Vagina (tissue), 2 donors: Measurements from ENCODE around the gene CTSL. TPM values are rescaled to one million over a fixed set of nuclear protein-coding genes. Genes with fewer than 3 reads are reported as not detected.

Experiments used
- DNase-seq, 2 donors: peaks; one replicate each; pipeline ENCODE4 v3.0.0-alpha.2; 2017; ENCODE audit errors: extremely low spot score in 2 of 2
- H3K27ac ChIP-seq: fragments of 200-600 bp; sonication (generic); one replicate; pipeline ENCODE4 v1.5.1; 2019
- H3K27me3 ChIP-seq: fragments of 200-600 bp; sonication (generic); one replicate; pipeline ENCODE4 v1.5.1; 2019
- H3K36me3 ChIP-seq, 2 donors: fragments of 200-600 bp; sonication (generic); one replicate each; pipeline ENCODE4 v1.5.1; 2017 to 2019
- H3K4me1 ChIP-seq: fragments of 200-600 bp; sonication (generic); one replicate; pipeline ENCODE4 v1.5.1; 2019
- H3K4me3 ChIP-seq, 2 donors: fragments of 200-600 bp; sonication (generic); 1 replicate in 1 of 2; 2 replicates in 1 of 2; pipeline ENCODE4 v1.5.1; 2016 to 2019
- H3K9me3 ChIP-seq: fragments of 200-600 bp; sonication (generic); one replicate; pipeline ENCODE4 v1.5.1; 2019
- POLR2A ChIP-seq, 2 donors: fragments of 450-650 bp; IDR thresholded peaks; one replicate each; pipeline ENCODE4 v1.6.1; 2017; ENCODE audit warnings: antibody characterized with exemption in 2 of 2, mild to moderate bottlenecking in 2 of 2, moderate library complexity in 2 of 2
- POLR2AphosphoS5 ChIP-seq, 2 donors: sonication (generic); formaldehyde crosslinking; IDR thresholded peaks; one replicate each; pipeline ENCODE4 v1.9.0; 2017; ENCODE audit warnings: antibody characterized with exemption in 2 of 2, mild to moderate bottlenecking in 2 of 2, low read depth in 1 of 2; ENCODE audit not compliant: insufficient read depth in 1 of 2
- intact Hi-C: fragments of 100-400 bp; cut with DNase I; formaldehyde crosslinking; loops from one replicate; pipeline ENCODE4 v1.15.1; 2023
- total RNA-seq: library from RNA; depleted of rRNA; stranded (reverse); fragments of >200 nt; gene quantifications from one replicate; pipeline ENCODE4 v1.2.3, GENCODE V29; 2016
- TF ChIP-seq, protein P1 (sequence below), 3 experiments: fragments of 450-650 bp in 2 of 3; fragments of 200-600 bp in 1 of 3; sonication (generic) in 1 of 3; IDR thresholded peaks; one replicate each; pipeline ENCODE4 v1.5.1; 2017 to 2019; ENCODE audit warnings: antibody characterized with exemption in 3 of 3, mild to moderate bottlenecking in 2 of 3, moderate library complexity in 2 of 3

The CTSL gene
- total RNA-seq, 1 donor from 2014 or later = 68.0 TPM

DNA sequence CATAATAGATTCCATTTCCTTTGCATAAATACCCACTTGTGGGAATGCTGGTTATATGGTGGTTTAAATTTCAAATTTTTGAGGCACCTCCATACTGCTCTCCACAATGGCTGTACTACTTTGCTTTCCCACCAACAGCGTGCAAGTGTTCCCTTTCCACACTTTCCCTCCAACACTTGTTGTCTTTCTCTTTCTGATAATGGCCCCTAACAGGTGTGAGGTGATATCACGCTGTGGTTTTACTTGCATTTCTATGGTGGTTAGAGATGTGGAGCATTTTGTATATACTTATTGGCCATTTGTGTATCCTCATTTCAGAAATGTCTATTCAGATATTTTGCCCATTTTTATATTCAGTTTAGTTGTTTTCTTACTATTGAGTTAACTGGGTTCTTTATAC lies 34.6 kb downstream of the CTSL start:
- no peaks in the 10 kb centered on the region for H3K9me3 ChIP-seq
- intact Hi-C loops = no loop called here
- H3K4me1 ChIP-seq = no peaks in the 10 kb centered on the region
- H3K27ac ChIP-seq = no peak overlapping the region
- no peak overlapping the region for H3K4me3 ChIP-seq
- DNase-seq = no peak
- TF ChIP-seq, protein P1, sequence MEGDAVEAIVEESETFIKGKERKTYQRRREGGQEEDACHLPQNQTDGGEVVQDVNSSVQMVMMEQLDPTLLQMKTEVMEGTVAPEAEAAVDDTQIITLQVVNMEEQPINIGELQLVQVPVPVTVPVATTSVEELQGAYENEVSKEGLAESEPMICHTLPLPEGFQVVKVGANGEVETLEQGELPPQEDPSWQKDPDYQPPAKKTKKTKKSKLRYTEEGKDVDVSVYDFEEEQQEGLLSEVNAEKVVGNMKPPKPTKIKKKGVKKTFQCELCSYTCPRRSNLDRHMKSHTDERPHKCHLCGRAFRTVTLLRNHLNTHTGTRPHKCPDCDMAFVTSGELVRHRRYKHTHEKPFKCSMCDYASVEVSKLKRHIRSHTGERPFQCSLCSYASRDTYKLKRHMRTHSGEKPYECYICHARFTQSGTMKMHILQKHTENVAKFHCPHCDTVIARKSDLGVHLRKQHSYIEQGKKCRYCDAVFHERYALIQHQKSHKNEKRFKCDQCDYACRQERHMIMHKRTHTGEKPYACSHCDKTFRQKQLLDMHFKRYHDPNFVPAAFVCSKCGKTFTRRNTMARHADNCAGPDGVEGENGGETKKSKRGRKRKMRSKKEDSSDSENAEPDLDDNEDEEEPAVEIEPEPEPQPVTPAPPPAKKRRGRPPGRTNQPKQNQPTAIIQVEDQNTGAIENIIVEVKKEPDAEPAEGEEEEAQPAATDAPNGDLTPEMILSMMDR (IDR thresholded peaks at IDR 0.05) = no peak
- TF ChIP-seq POLR2A (IDR thresholded peaks at IDR 0.05) = no peak
- no peaks in the 10 kb centered on the region for H3K36me3 ChIP-seq
- H3K27me3 ChIP-seq = no peaks in the 10 kb centered on the region

DNA sequence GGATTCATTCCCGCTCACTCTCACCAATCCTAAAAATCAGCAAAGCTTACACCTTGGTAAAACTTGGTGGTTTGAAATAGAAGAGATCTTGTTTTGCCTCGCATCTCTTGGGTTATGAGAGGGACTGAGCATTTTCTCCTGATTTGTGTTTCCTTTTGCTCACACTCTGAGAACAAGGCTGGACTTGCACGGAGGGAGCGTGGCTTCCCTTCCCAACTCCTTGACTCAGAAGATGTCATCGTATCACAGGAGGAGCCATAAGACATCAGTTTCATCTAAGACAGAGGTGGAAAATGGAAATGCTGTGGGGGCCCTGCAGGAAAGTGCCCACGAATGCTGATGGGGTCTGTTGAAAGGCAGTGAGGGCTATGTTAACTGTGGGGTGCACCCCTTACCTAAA lies 37.4 kb downstream of the CTSL start:
- TF ChIP-seq POLR2AphosphoS5 (IDR thresholded peaks at IDR 0.05; ENCODE audit: insufficient read depth in 1 of 2, low read depth in 1 of 2) (no peak), POLR2A (IDR thresholded peaks at IDR 0.05) (no peak)
- TF ChIP-seq, protein P1 (IDR thresholded peaks at IDR 0.05) = no peak
- H3K4me3 ChIP-seq = no peak overlapping the region
- intact Hi-C loops = no loop called here
- H3K9me3 ChIP-seq = no peaks in the 10 kb centered on the region
- DNase-seq = no peak
- no peak overlapping the region for H3K27ac ChIP-seq
- no peaks in the 10 kb centered on the region for H3K4me1 ChIP-seq
- no peaks in the 10 kb centered on the region for H3K27me3 ChIP-seq
- H3K36me3 ChIP-seq = no peaks in the 10 kb centered on the region

GRCh38 chr9:87765521-87765920 lies 39.6 kb downstream of the CTSL start:
- no peaks in the 10 kb centered on the region for H3K9me3 ChIP-seq
- no peaks in the 10 kb centered on the region for H3K36me3 ChIP-seq
- H3K4me3 ChIP-seq = no peak overlapping the region
- H3K4me1 ChIP-seq = no peaks in the 10 kb centered on the region
- no peak for DNase-seq
- H3K27me3 ChIP-seq = no peaks in the 10 kb centered on the region
- no peak overlapping the region for H3K27ac ChIP-seq
- intact Hi-C loops = no loop called here
- TF ChIP-seq, protein P1 (IDR thresholded peaks at IDR 0.05) = no peak
- TF ChIP-seq POLR2A (IDR thresholded peaks at IDR 0.05) = no peak
- TF ChIP-seq POLR2AphosphoS5 (IDR thresholded peaks at IDR 0.05; ENCODE audit: insufficient read depth in 1 of 2, low read depth in 1 of 2) = no peak

- Histone ChIP-seq H3K9me3 (no peaks in the 10 kb centered on the region), H3K27ac (no peak overlapping the region), H3K4me3 (no peak overlapping the region), H3K27me3 (no peaks in the 10 kb centered on the region), H3K36me3 (no peaks in the 10 kb centered on the region), H3K4me1 (no peaks in the 10 kb centered on the region)
- no peak for DNase-seq
- intact Hi-C loops = no loop called here
- TF ChIP-seq, protein P1 (IDR thresholded peaks at IDR 0.05) = no peak
- TF ChIP-seq POLR2A (IDR thresholded peaks at IDR 0.05) (no peak), POLR2AphosphoS5 (IDR thresholded peaks at IDR 0.05; ENCODE audit: insufficient read depth in 1 of 2, low read depth in 1 of 2) (no peak)
These were observed 40.8 kb downstream of the CTSL start for GRCh38 chr9:87766697-87767096.

DNA sequence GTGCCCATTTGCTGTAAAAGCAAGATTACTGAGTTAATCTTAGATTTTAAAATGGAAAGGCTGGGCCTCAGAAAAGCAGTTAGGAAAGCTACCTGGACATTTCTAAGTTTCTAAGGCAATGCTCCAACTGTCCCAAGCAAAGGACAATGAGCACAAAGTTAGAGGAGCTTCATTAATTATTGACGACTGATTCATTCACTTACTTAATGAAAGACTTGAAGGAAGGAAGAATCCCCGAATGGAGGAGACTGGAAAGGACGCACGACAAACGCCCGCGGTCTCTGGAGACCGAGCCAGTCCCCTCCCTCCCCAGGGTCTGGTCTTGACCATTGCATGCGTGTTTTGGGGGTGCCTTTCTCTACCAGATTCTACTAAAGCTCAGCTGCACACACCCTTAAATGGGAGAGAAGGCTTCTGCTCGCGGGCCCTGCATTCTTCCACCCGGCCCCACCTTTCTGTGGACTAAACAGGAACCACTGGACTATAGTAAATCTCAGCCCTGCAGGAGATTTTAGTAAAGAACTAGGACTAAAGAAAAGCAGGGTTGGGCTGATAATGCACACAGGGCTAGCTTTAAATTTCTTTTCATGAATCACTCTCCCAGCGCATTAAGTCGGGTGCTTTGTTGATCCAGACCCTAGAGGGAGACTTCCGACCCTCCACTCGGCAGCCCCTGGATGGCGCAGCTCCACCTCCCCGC lies 44.8 kb downstream of the CTSL start:
- Histone ChIP-seq H3K9me3 (no peaks in the 10 kb centered on the region), H3K4me1 (no peaks in the 10 kb centered on the region), H3K27ac (no peak overlapping the region), H3K4me3 (no peak overlapping the region), H3K27me3 (no peaks in the 10 kb centered on the region), H3K36me3 (no peaks in the 10 kb centered on the region)
- intact Hi-C loops = no loop called here
- DNase-seq = no peak
- TF ChIP-seq POLR2AphosphoS5 (IDR thresholded peaks at IDR 0.05; ENCODE audit: insufficient read depth in 1 of 2, low read depth in 1 of 2) (no peak), POLR2A (IDR thresholded peaks at IDR 0.05) (no peak)
- TF ChIP-seq, protein P1 (IDR thresholded peaks at IDR 0.05) = no peak
